ENCODE data around the gene GPD2.

Gene GPD2

GRCh38 chr2:156625360-156626170 is 189.4 kb downstream of the GPD2 start:
- no peak overlapping the region for H3K4me3 ChIP-seq (replicated peaks in 1 of 2; ENCODE audit: low read depth in 2 of 2, low read length in 2 of 2)
- DNase-seq (ENCODE audit: low read depth in 2 of 2), result no peak
- TF ChIP-seq, protein P1, sequence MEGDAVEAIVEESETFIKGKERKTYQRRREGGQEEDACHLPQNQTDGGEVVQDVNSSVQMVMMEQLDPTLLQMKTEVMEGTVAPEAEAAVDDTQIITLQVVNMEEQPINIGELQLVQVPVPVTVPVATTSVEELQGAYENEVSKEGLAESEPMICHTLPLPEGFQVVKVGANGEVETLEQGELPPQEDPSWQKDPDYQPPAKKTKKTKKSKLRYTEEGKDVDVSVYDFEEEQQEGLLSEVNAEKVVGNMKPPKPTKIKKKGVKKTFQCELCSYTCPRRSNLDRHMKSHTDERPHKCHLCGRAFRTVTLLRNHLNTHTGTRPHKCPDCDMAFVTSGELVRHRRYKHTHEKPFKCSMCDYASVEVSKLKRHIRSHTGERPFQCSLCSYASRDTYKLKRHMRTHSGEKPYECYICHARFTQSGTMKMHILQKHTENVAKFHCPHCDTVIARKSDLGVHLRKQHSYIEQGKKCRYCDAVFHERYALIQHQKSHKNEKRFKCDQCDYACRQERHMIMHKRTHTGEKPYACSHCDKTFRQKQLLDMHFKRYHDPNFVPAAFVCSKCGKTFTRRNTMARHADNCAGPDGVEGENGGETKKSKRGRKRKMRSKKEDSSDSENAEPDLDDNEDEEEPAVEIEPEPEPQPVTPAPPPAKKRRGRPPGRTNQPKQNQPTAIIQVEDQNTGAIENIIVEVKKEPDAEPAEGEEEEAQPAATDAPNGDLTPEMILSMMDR (IDR thresholded peaks at IDR 0.05; ENCODE audit: low read depth, low read length), result no peak

- TF ChIP-seq, protein P1 (IDR thresholded peaks at IDR 0.05; ENCODE audit: low read depth, low read length), result no peak
- no peak overlapping the region for H3K4me3 ChIP-seq (replicated peaks in 1 of 2; ENCODE audit: low read depth in 2 of 2, low read length in 2 of 2)
- DNase-seq (ENCODE audit: low read depth in 2 of 2), result no peak
Measured at GRCh38 chr2:156626931-156627330, 190.8 kb downstream of the GPD2 start.

DNA sequence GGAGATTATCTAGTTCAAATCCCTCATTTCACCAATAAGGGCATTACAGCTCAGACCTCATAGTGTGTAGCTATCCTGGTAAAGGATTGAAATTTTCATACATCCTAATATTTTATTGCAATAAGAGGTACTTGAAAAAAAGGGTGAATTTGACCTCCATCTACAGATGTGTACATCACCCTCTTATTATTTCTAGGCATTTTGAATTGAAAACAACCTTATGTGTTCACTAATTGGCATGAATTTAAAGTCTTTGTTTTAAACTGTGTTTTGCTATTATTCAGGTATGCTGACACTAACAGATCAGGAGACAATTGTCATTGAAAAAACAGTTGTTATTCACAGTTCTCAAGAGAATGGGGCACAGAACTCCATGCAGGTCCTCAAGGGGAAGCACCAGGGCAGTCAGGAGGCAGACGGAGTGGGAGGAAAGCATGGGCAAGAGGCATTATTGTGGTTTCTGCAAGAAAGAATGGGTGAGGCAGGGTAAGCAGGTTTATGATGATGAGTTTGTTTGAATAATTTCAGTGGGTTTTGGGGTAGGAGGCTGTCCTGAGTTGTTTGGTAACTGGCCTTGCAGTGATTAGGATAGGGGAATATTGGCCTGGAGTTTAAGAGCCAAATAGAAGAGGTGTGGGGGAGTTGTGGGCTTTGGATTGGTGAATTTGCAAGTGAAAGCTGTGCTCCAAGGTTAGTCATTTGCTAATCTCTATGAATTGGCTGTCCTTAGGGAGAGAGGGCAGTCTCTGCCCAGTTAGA is 194.6 kb downstream of the GPD2 start:
- DNase-seq (ENCODE audit: low read depth in 2 of 2), result no peak
- TF ChIP-seq, protein P1 (IDR thresholded peaks at IDR 0.05; ENCODE audit: low read depth, low read length), result no peak
- no peak overlapping the region for H3K4me3 ChIP-seq (replicated peaks in 1 of 2; ENCODE audit: low read depth in 2 of 2, low read length in 2 of 2)

DNA sequence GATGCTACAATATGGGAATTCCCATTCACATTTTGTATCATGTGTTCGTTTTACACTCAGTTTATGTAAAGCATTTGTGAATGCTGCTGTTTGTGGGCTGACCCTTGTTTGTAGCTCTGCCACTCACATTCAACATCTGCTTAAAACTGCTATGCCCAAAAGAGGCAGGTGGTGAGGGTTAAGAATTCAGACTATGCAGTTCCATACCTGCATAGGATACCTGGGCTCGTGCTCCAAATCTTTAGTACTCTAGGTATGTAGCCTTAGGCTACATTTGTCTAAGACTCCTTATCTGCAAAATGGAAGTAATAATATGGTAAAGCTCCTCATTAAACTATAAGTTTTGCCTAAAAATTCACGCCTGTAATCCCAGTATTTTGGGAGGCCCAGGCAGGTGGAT is 199.5 kb downstream of the GPD2 start:
- no peak overlapping the region for H3K4me3 ChIP-seq (replicated peaks in 1 of 2; ENCODE audit: low read depth in 2 of 2, low read length in 2 of 2)
- TF ChIP-seq, protein P1 (IDR thresholded peaks at IDR 0.05; ENCODE audit: low read depth, low read length), result no peak
- DNase-seq (ENCODE audit: low read depth in 2 of 2), result no peak

Data from cardiac fibroblast (primary cell).